ACHN (cell line): Measurements from ENCODE around the gene CORIN.
A peak's percentile ranks its signal among the peaks of the same experiment; 100 is the strongest.

Source experiments
- DNase-seq: peaks from one replicate; pipeline ENCODE4 v3.0.0-alpha.2; 2015
- in situ Hi-C: cut with HindIII; loops from 2 replicates; pipeline ENCODE4 v1.10.0; 2017; ENCODE audit warnings: low sequenced_read_pairs, low pct_ligation_motif_present, low pct_unique_long_range_greater_than_20kb

Gene CORIN, protein sequence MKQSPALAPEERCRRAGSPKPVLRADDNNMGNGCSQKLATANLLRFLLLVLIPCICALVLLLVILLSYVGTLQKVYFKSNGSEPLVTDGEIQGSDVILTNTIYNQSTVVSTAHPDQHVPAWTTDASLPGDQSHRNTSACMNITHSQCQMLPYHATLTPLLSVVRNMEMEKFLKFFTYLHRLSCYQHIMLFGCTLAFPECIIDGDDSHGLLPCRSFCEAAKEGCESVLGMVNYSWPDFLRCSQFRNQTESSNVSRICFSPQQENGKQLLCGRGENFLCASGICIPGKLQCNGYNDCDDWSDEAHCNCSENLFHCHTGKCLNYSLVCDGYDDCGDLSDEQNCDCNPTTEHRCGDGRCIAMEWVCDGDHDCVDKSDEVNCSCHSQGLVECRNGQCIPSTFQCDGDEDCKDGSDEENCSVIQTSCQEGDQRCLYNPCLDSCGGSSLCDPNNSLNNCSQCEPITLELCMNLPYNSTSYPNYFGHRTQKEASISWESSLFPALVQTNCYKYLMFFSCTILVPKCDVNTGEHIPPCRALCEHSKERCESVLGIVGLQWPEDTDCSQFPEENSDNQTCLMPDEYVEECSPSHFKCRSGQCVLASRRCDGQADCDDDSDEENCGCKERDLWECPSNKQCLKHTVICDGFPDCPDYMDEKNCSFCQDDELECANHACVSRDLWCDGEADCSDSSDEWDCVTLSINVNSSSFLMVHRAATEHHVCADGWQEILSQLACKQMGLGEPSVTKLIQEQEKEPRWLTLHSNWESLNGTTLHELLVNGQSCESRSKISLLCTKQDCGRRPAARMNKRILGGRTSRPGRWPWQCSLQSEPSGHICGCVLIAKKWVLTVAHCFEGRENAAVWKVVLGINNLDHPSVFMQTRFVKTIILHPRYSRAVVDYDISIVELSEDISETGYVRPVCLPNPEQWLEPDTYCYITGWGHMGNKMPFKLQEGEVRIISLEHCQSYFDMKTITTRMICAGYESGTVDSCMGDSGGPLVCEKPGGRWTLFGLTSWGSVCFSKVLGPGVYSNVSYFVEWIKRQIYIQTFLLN

DNA sequence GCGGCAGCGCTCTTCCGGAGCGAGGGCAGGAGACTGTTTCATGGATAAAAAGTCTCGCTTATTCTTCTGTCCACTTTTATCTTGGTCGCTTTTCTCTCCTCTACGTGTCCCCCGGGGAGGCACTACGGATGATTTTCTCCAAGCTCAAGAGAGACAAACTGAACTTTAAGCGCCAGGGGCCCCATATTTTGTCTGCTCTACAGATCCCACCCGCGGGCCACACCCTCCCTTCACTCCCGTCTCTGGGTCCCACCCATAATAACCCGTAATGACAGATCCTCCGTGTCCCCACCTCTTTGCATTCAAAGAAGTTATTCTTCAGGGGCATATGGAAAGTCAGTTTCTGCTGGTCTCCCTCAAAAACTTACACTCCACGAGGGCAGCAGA is at the start of gene CORIN:
TSS of gene CORIN (minus strand) at position 160 of the 387 bp plus-strand sequence. CDS start at position 42, 118 bp downstream.
- no peak for DNase-seq
- in situ Hi-C loops: no loop called here

DNA sequence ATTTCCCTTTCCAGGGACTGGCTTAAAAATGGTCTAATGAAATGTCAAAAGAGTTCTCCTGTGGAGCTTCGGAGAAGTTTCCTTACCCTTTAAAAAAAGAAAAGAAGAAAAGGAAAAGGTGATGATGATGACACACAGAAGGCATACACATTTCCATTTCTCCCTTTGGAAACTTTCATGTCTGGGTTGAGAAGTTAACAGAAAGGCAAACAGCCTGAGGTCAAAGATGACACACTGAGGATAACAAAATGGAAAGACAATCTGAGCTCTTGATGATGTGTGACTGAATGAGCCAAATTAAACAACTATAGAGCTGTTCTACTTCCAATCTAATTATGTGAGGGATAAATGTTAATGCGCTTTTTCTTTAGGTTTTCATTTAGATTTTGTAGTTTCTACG is 44.4 kb upstream of the CORIN start:
- no peak for DNase-seq
- in situ Hi-C loops: no loop called here

DNA sequence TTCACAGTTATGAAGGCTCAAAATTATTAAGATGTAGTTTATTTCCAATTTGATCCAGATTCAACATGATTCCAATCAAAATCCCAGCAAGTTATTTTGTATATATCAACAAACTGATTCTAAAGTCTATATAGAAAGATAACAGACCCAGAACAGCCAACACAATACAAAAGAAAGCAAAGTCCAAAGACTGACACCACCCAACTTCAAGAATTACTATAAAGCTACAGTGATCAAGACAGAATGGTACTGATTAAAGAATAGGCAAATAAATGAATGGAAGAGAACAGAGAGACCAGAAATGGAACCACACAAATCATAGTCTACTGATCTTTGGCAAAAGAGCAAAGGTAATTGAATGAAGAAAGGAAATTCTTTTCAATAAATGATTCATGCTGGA is 41.6 kb upstream of the CORIN start:
- in situ Hi-C loops: no loop called here
- DNase-seq: no peak

DNA sequence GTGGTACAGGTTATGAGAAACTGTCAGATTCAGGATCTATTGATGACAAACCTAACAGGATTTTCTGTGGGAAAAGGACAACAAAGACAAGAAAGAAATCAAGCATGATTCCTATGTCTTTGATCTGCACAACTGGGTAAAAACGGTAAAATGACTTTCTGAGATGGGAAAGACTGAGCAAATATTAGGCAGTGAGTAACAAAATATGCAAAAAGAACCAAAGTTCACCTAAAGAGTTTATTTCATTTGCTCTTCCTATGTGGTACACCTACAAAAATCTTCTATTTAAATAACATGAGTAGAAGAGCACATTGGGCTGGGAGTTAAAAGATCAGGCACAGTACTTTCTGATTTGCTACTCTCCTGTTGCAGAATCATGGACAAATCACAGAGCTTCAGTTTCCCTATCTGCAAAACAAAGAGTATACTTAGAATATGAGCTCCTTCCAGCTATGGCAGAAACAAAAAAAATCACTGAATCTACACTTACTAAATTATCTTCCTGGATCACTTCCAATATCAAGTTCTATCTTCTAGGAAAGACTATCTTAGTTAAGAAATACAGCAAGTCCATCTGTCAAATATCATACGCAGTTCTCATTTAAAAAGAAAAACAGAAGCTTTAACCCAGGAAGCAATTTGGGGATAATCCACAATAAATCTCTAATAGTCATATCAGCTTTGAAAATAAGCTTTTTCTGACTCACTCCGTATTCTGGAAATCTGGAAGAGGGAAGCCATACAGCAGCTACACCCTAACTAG is 39.1 kb upstream of the CORIN start:
- in situ Hi-C loops: no loop called here
- no peak for DNase-seq

DNA sequence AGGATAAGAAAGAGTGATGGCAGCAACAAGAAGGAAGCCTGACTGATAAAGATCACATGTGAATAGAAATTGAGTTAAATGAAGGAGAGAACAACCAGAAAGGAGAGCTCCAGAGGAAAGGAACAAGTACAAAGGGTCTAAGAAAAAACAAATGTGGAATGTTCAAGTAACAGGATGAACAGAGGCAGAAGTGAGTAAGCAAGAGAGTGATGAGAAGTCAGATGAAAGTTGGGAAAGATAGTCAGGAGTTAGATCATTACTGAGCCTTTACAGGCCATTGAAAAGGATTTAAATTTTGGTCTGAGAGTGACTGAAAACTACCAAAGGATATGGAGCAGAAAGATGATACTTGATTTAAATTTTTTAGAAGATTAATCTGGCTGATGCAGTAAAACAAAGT is 38.4 kb upstream of the CORIN start:
- in situ Hi-C loops: no loop called here
- no peak for DNase-seq

DNA sequence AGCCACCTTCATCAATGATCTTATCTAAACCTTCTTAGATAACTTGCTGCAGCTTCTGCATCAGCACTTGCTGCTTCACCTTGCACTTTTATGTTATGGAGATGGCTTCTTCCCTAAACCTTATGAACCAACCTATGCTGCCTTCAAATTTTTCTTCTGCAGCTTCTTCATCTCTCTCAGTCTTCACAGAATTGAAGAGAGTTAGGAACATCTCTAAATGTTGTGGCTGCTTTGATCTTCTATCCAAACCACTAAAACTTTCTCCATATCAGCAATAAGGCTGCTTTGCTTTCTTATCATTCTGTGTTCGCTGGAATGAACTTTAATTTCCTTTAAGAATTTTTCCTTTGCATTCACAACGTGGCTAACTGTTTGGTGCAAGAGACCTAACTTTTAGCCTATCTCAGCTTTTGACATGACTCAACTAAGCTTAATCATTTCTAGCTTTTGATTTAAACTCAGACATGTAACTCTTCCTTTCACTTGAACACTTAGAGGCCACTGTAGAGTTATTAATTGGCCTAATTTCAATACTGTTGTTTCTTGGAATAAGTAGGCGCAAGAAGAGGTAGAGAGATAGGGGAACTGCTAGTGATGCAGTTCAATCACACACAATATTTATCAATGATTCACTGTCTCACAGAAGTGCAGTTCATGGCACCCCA is 36.1 kb upstream of the CORIN start:
- in situ Hi-C loops: no loop called here
- no peak for DNase-seq

DNA sequence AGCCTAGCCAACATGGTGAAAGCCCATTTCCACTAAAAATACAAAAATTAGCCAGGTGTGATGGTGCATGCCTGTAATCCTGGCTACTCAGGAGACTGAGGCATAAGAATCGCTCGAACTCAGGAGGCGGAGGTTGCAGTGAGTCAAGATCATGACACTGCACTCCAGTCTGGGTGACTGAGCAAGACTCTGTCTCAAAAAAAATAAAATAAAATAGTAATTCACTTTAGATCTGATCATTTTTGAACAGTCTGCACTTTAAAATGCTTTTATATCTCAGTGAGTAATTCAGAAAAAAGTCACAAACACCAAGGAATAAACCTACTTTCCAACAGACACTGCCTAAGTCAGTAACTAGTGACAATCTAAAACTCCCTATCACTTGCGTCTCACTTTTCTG is 25.6 kb upstream of the CORIN start:
- in situ Hi-C loops: no loop called here
- no peak for DNase-seq

DNA sequence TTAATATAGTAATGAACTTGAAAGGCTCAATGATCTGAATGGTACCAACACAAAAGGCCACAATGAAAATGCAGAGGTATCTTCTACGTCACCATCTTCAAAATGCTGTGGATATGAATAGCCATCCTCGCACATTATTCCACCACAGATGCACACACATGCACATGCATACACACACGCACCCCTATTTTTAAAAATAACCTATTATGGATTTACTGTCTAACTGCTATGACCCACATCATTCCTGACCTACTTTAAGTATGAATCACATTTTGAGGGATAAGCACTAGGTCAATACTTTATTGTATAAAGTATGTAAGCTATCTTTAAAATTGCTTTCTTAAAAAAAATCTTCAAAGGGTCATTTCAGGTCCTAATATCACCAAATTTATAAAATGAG is 24.4 kb upstream of the CORIN start:
- in situ Hi-C loops: no loop called here
- peak; percentile 5 for DNase-seq

DNA sequence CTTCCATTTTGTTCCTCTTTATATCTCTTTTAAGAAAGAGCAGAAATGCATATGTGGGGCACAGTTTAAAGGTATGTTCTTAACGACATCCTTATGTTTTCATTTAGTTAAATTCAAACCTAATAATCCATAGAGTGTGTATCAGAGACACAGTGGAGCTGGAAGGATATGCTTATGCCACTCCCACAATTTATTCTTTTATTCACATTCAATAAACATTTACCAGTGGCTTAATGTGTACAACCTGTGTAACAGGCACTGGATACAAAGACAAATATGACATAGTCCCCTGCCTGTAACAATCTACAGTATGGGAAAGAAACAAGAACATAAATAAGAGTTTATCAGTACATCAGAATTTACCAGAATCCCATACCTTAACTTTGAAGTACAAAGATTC is 22.4 kb upstream of the CORIN start:
- in situ Hi-C loops: no loop called here
- DNase-seq: no peak

DNA sequence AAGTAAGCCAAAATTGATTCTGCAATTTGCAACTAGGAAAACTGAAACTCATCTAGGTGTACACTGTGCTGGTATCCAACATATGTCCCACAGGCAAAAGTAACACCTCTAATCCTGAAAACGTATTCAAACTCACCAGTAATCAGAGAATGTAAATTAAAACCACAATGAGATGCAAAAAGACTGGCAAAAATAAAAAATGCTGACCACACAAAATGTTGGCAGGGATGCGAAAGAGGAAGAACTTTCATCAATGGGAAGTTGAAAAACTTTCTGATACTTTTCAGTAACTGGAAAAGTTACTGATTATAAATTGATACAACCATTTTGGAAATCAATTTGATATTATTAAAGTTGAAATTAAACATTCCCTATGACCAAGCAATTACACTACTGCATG is 20.1 kb upstream of the CORIN start:
- DNase-seq: no peak
- in situ Hi-C loops: no loop called here

DNA sequence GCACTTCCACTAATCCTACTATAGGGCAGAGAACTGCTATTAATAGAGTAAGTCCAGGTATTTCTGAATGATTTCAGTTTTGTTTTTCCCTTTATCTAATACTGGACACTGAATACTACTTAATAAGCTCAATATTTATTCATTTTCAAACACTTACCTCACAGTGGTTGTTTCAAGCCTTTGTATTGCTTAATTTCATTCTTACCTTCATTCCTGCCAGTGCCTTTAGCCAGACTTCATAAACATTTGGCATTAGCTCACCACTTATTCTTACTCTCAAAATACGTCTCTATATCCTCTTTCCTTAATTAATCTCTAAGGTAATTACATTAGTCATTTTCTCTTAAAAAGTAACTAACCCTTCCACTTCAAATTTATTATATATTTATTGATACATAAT is 18.8 kb upstream of the CORIN start:
- in situ Hi-C loops: no loop called here
- no peak for DNase-seq

DNA sequence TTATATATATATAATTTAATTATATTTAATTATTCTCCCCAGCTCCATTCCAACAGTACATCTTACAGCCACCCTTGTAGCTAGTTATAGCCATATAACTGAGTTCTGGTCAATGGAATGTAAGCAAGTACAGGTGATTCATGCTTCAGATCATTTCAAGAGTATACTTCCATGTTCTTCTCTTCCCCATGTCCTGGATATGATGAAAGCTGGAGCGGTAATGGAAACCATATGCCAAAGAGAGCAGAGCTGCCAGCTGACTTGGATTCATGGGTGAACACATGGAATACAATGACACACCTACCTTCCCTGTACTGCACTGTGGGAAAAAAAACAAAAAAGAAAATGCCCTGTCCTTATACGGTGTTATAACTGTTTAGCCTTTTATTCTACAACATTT is 17.5 kb upstream of the CORIN start:
- DNase-seq: no peak
- in situ Hi-C loops: no loop called here

DNA sequence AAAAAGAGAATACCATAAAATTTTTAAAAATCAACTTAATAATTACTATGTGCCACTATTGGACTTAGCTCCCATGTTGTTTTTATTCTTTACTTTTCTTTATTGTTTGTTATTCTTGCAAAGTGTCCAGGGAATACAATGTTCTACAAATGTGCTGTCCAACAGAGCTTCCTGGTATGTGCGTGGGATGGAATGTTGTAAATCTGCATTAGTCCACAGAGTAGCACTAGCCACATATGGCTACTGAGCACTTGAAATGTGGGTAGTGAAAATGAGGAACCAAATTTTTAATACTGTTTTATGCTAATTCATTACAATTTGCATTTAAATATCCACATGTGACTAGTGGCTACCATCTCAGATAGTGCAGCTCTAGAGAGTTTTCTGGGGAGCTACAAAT is 14.3 kb upstream of the CORIN start:
- no peak for DNase-seq
- in situ Hi-C loops: no loop called here

DNA sequence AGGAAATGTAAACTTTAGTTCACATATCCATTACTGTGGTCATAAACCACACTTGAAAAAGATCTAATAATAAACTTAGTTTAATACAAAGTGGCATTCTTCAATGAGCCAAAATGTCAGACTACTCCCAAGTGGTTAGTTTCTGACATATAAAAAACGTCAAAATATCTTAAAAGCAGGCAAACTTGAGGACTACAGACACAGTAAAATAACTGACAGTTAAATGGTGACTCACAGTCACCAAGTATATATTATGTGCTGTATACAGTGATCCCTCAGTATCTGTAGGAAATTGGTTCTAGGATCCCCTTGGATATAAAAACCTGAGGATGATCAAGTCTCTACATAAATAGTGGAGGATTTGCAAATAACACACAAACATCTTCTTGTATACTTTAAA is 11.6 kb upstream of the CORIN start:
- in situ Hi-C loops: no loop called here
- DNase-seq: no peak

DNA sequence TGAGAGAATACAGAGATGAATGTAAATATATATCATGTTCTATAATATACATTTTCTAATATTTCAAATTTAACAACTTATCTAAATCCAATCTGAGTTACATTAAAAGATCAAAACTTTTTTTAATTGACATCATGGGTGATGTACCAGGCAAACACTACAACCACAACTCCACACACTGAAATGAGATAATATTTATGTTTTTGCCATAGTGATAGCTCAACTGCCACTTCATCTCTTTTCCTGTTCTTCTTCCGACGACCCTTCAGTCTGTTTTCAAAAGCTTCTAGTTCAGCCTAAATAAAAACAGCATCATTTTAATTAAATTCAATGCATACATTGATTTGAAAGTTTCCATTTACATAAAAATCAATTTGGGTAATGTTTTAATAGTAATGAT is 10.2 kb upstream of the CORIN start:
- DNase-seq: no peak
- in situ Hi-C loops: no loop called here

DNA sequence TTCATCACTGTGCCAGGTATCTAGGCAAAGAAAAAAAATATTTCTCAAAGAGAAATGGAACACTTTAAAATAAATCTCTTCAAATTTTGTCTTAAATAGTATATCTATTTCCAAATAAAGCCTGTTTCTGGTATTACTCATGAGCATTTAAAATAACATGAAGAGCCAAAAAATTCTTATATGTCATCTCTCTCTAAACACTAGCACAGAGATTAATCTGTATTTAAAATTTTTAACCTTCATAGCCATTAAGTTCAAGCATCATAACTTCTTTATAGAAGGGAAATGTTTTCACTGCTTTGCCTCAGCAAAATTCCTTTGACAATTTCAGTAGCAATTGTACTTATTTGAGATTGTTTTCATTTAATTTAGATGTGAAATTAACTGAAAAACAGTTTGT is 5.1 kb upstream of the CORIN start:
- in situ Hi-C loops: no loop called here

DNA sequence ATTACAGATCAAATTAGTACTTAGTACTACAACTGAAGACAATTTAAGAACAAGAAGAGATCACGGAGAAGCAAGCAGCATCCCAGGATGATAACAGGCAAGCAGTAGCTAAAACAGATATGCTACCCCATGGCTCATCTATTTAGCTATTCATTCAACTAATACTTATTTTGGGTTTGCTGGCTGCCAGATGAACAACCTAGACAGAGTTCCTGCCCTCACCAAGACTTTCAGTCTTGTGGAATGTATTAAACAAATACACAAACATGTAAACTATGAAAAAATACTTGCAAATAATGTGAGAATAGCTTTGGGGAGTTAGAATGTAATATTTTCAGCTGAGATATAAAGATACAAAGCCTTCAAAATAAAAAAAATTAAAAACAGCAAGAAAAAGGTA is 2.4 kb upstream of the CORIN start:
- DNase-seq: no peak
- in situ Hi-C loops: no loop called here

More for the DNA sequence above, 5.1 kb upstream of the CORIN start:
- DNase-seq: no peak

DNA sequence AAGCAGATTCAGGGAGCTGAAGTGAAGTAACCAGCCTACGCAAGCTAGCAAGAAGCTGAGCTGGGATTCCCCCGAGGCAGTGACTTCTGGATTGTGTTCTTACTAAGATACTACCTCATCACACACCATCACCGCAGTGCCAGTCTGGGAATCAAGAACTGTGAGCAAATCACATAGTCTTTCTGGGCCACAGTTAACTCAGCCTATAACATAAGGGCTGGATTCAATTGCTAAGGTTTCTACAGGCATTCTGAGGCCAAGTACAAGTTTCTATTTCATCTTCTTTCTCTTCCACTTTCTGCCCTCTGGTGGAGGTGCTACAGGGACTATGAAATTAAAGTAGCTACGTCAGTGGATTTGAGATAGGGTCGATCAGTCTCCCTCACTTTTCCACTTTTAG is 1.4 kb upstream of the CORIN start:
- in situ Hi-C loops: no loop called here
- DNase-seq: peak; percentile 21
